HG03039 (cell line): ENCODE measurements around the gene APP.
"Not testable (repeated sequence)": the region's sequence is repeated elsewhere in the genome, so short reads cannot be mapped to it uniquely, and the experiment has no call there.

Source experiments
- ATAC-seq: cut with Tn5 transposase; IDR thresholded peaks from one replicate; pipeline ENCODE4 v1.9.1; 2021; ENCODE audit warnings: mild to moderate bottlenecking, moderate library complexity; ENCODE audit not compliant: unreplicated experiment

Gene APP

GRCh38 chr21:26027696-26028095, 142.9 kb downstream of the APP start:
- no peak for ATAC-seq

- no peak for ATAC-seq
Measured at GRCh38 chr21:26025536-26026512, 144.7 kb downstream of the APP start.

GRCh38 chr21:26023406-26023805, 147.2 kb downstream of the APP start:
- ATAC-seq: not testable (repeated sequence)

GRCh38 chr21:26022598-26023337, 147.8 kb downstream of the APP start:
- ATAC-seq: not testable (repeated sequence)

GRCh38 chr21:26020510-26020909, 150.1 kb downstream of the APP start:
- no peak for ATAC-seq

- no peak for ATAC-seq
Measured at GRCh38 chr21:26020081-26020480, 150.5 kb downstream of the APP start.

- ATAC-seq: no peak
Measured at GRCh38 chr21:26019236-26019635, 151.3 kb downstream of the APP start.

- ATAC-seq: no peak
Measured at GRCh38 chr21:26013970-26014369, 156.6 kb downstream of the APP start.

- ATAC-seq: not testable (repeated sequence)
Measured at GRCh38 chr21:26012482-26012881, 158.1 kb downstream of the APP start.

GRCh38 chr21:26011292-26011940, 159.2 kb downstream of the APP start:
- ATAC-seq: no peak

GRCh38 chr21:26007951-26008498, 162.5 kb downstream of the APP start:
- no peak for ATAC-seq

GRCh38 chr21:26005464-26005863, 165.1 kb downstream of the APP start:
- ATAC-seq: no peak

- ATAC-seq: no peak
Measured at GRCh38 chr21:26003404-26003803, 167.2 kb downstream of the APP start.

- ATAC-seq: no peak
Measured at GRCh38 chr21:26001356-26001755, 169.2 kb downstream of the APP start.

GRCh38 chr21:25999921-26000582, 170.5 kb downstream of the APP start:
- no peak for ATAC-seq

- ATAC-seq: no peak
Measured at GRCh38 chr21:25997788-25998611, 172.6 kb downstream of the APP start.

GRCh38 chr21:25995278-25995677, 175.3 kb downstream of the APP start:
- ATAC-seq: no peak

- ATAC-seq: no peak
Measured at GRCh38 chr21:25994758-25995163, 175.8 kb downstream of the APP start.

- no peak for ATAC-seq
Measured at GRCh38 chr21:25988738-25989137, 181.8 kb downstream of the APP start.

- no peak for ATAC-seq
Measured at GRCh38 chr21:25987531-25987930, 183.0 kb downstream of the APP start.
